Renal pelvis (tissue), 4 donors: ENCODE measurements around the gene CACNB4. TPM values are rescaled to one million over a fixed set of nuclear protein-coding genes. Genes with fewer than 3 reads are reported as not detected.
"Not testable (repeated sequence)": the region's sequence is repeated elsewhere in the genome, so short reads cannot be mapped to it uniquely, and the experiment has no call there.

Source experiments
- DNase-seq: peaks from one replicate; pipeline ENCODE4 v3.0.0-alpha.2; 2013
- polyA plus RNA-seq, 3 donors: library from polyadenylated mRNA; unstranded; fragments of 120-200 nt; gene quantifications; one replicate each; pipeline ENCODE4 v1.2.1, GENCODE V29; 2013; ENCODE audit not compliant: insufficient read length in 3 of 3

Gene CACNB4
- polyA plus RNA-seq, 3 donors = 9.5 to 14.4 (median 13.3) TPM

DNA sequence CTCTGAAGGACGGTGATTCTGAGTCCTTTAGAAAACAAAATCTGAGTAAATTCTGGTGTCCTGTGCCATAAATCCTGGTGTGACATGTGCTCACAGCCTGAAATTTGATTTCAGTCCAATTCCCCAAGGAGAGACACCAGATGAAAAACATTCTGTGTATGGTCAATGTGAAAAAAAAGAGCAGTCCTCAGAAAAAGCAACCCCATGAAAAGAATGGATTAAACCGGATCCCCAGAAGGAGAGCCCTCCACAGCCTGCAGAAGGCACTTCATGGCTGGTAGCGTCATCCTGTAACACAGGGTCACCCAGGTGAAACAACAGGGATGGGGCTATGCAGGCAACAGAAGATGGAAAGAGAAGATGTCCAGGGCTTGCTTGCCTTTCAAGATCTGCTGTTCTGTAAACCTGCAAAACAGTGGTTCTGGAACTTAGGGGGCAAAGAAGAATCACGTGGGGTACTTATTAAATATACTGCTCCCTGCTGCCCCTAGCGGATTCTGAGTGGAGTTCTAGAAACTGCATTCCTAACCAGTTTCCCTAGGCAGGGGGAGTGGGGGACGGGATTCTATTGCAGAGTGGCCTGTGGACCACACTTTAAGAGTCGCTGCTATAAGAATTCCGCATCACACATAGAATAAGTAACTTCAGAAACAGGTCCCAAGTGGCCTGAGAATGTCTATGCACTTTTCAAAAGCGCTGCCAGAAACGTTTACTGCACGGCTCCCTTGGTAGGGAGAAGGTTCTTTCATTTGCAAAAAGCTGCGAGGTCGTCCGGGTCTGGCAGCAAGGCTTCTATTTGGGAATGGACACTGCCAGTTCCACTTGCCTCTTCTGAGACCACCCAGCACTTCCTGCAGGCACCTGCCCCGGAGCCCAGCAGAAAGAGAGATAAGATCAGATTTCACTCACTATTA, 151.7 kb downstream of the CACNB4 start:
- DNase-seq = peak; percentile 56

DNA sequence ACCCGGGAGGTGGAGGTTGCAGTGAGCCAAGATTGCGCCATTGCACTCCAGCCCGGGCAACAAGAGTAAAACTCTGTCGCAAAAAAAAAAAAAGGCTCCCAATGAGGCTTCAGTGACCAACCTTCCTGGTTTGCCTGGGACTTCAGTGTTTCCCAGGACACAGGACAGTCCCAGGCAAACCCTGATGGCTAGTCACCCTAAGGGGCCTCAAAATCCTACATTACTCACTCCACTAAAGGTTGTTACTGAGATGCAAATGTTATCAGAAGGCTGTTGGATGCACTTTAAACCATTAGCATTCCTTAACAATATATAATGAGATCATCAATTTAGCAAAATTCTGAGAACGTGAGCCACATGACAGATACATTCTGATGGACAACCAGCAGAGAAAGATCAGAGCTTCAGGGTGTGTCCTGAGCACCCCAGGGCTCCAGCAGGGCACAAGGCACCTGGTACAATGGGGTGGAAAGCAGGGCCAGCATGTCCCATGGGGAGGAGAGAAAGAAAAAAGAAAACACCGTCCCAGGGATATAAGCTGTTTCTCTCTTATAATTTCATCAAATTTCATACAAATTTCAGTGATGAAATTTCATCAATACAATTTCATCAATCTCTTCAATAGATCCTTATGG, 152.5 kb downstream of the CACNB4 start:
- no peak for DNase-seq

DNA sequence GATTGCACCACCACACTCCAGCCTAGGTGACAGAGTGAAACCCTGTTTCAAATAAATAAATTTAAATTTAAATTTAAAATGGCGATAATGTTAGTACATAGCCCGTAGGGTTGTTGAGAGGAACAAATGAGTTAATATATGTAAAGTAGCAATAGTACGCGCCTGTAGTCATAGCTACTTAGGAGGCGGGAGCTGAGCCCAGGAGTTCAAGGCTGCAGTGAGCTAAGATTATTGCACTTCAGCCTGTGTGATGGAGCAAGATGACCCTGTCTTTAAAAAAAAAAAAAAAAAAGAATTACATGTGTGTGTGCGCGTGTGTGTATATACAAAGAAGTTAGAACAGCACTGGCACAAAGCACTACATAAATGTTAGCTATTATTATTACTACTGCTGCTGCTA, 153.2 kb downstream of the CACNB4 start:
- no peak for DNase-seq

DNA sequence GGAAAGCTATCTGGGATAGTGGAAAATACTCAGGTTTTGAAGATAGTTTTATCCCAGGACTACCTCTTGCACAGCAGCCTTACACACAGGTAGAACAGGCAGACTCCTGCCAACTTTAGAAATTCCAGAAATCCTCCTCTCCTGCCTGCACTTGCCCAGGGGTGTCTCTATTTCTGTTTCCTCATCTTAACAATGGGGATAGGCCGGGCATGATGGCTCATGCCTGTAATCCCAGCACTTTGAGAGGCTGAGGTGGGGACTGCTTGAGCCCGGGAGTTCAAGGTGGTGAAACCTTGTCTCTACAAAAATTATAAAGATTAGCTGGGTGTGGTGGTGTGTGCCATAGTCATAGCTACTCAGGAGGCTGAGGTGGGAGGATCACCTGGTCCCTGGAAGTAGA, 153.7 kb downstream of the CACNB4 start:
- no peak for DNase-seq

DNA sequence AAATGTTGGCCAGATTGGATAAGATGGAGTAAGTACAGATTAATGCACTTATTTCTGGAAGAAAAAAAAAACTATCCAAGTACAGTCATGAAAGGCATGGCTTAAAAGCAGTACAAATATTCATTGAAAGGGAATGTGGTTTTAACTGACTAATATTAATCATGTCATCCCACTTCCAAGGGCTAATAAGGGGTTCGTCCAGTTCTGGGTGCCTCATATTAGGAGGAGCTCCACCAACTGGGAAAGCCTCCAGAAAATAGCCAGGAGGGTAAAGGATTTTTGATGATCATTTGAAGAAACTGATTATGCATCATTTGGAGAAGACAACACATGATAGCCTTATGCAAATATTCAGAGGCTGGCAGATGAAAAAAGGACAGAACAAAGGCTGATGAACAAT, 155.4 kb downstream of the CACNB4 start:
- no peak for DNase-seq

DNA sequence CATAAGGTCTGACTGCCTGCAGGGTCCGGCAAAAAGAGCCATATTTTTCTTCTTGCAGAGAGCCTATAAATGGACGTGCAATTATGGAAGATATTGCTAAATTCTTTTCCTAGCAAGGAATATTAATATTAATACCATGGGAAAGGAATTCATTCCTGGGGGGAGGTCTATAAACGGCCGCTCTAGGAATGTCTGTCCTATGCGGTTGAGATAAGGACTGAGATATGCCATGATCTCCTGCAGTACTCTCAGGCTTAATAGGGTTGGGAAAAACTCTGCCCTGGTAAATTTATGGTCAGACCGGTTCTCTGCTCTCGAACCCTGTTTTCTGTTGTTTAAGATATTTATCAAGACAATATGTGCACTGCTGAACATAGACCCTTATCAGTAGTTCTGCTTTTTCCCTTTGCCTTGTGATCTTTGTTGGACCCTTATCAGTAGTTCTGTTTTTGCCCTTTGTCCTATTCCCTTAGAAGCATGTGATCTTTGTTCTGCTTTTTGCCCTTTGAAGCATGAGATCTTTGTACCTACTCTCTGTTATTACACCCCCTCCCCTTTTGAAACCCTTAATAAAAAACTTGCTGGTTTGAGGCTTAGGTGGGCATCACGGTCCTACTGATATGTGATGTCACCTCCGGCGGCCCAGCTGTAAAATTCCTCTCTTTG, 156.2 kb downstream of the CACNB4 start:
- not testable (repeated sequence) for DNase-seq

DNA sequence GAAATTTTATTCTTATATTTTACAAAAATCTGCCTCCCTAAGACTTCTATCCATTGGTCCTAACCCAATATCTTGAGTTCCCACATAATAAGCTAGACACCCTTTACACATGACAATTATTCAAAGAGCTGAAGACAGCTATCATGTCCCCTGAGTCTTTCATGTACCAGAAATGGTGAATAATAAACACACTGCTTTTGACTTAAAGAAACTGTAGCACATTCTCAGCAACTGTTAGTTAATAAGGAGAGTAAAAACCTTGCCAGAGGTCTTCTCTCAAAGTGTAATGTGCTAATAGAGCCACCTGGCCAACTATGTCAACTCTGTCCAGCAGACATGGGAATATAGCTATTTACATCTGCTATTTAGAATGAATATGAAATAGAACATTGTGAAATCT, 160.9 kb downstream of the CACNB4 start:
- DNase-seq = no peak

DNA sequence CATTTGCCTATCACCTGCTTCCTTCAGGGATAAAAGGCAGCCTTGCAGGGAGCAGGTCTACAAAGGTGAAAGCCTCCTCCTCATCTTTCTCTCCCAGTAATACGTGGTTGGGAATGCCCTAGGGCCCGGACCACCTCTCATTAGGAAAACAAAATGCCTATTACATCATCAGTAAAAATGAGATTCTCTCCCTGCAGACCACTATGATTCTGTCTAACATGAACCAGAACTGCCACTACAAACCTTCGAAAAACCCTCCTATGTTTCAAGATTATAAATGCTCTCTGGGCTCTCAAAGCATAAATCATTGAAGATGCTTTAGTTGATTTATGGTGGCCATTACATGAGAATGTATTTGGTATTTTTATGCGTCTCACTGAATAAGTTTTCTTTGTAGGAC, 162.2 kb downstream of the CACNB4 start:
- no peak for DNase-seq

DNA sequence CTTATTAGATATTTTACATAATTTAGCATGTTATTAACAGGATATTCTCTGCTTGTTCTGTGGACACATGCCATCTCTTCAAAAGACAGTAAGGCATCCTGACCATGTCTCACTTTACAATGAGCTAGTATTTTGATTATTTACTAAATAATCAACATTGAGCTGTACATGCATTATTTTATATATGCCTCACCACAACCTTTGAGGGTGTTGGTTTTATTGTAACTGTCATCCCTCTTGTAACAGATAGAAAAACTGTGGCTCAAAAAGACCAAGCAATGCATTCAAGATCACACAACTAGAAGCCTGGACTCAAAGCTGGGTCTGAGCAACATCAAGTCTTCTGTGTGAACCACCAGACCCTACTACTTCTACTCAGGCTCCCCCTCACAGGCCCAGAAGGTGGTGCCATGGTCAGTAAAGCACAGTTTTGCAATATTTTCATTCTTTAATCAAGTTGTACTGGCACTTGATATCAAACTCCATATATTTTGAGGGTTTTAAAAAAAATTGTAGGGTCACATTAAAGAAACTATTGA, 165.5 kb downstream of the CACNB4 start:
- no peak for DNase-seq

DNA sequence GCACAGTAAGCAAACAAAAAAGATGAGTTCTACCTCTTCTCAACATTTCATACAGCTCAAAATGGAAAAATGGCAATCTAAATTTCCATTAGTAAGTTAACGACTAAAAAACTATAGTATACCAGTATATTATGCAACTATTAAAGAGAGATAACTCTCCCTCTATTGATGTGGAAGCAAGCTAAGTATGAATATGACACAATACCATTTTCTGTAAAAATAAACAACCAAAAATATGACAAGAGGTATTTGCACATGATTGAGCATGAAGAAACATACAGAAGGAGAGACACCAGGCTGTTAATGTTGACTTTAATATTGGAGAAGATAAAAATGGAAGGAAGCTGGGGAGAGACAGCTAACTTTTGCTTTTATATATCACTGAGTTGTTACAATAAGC, 167.1 kb downstream of the CACNB4 start:
- DNase-seq = no peak

DNA sequence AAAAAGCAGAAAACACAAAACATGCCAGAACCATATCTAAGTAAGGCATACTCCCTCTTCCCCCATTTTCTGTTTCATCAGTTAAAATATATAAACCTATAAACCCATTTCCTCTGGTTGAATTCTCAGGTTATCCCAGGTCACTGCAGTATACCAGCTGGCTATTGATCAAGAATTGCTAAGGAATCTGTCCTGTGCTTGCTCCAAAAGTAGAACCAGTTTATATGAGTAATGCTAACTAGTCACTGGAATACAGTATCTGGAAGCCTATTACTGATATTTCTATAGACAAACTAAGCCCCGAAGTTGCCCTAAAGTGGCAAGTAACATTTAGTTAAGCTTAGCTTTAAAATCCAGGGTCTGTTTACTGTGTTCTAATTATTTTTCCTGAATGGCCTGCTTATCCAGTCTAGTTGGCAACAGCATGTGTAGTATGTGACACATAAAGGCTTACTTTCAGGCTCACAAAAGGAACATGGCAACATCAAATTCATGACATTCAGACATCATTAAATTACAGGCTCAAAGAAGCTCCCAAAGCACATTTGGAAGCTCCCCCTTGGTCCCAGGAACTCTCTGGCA, 167.7 kb downstream of the CACNB4 start:
- no peak for DNase-seq

DNA sequence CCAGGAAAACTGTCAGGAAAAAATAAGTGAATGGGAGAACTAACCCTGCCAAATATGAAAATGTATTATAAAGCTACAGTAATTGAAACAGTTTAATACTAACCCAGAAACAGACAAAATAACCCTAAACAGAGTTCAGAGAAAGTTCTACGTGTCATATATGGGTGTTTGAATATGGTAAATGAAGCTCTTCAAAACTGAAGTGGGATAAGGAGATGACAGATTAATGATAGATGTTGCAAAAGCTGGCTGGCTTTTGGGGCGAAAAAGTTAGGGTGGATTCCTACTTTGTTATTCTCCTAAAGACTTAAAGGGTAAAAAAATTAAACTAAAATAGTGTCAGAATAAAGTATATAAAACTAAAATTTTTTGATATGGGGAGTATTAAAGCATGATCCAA, 168.8 kb downstream of the CACNB4 start:
- no peak for DNase-seq

DNA sequence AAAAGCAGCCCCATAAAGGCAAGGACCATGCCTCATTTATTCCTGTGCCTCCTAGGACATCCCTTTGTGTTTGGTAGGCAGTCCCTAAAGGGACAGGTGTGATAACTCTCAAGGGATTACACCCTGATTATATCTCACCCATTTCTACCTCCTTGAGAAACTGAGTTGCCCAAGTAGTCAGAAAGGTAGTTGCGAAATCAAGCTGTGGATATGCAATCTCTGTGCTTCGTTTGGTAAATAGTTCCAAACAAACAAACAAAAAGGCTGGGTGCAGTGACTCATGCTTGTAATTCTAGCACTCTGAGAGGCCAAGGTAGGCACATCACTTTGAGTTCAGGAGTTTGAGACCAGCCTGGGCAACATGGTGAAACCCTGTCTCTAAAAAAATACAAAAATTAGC, 170.5 kb downstream of the CACNB4 start:
- DNase-seq = no peak

DNA sequence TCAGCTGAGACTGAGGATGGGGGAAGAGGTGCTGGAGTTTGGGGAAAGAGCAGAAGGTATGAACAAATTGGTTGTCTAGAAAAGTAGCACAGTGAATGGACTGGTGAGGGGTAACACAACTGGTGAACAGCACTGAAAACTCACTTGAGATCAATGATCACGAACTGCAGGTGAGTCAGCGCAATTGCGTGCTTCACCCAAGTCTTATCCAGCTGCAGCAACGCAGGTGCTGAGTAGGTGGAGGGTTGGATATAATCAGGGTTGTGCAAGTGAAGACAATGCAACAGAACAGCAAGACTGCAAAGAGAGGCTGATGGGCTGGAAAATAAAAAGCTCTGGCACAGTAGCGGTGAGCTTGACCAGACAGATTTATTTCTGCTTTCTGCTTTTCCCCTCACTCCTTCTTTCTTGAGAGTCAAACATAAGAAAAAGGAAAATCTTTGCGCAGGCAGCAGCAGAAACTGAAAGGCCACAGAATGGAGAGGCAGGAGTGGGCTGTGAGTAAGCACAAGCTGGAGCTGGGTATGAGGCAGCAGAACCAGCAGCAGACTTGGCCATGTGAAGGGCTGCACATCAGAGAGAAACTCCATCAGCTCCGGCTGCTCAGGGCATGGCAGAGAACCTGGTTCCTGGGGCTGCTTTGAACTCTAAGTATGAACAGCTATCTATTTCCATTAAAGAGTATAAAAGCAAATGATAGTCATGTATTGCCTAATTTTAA, 171.2 kb downstream of the CACNB4 start:
- no peak for DNase-seq

DNA sequence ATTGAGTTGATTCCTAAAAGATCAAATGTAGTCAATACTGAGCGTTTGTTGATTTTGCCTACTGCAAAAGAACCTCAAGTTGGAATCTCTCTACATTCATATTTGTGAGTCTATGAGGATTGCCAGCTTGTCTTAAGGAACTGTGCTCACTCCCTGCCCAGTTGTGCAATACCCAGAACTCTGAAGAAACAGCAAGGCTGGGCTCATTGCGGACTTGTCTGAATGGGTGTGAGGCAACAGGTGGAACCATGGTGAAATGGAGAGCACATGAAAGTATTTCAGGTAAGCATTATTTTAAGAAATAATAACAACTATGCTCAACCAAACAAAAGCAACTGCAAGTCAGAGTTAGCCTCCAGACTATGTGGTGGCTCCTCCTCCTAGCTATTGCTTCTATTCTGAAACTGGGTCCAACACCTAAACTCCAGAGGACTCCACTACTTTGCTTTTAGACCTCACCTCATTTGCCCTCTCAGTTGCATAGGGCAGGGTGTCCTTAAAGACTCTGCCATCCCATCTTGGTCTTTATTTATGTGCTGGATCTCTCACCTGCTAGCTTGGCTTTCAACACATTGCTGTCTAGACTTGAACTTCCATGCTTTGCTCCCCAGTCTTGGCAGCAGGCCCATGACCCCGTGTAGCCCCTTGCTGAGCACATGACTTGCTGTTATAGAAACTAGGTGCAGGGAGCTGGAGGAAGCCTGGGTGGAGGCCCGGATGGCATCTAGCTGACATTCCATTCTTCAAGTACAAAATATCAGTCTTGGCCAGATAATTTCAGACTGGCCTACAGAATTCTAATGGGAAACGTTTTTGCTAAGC, 175.8 kb downstream of the CACNB4 start:
- peak; percentile 33 for DNase-seq

DNA sequence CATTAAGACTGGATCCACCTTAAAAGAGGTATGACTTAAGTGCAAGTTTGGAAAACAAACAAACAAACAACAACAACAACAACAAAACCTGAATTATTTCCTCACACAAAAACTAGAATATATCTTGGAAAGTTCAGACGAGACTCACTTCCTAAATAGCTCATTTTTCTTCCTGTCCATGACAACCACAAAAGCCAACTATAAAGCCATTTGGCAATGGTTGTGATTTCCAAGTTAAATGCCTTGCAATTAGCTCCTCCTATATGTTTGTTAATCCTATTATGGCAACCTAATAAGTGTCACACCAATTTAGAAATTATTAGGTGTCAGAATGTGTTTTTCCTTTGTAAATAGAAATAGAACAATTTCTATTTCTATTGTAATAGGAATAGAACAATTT, 179.1 kb downstream of the CACNB4 start:
- no peak for DNase-seq

DNA sequence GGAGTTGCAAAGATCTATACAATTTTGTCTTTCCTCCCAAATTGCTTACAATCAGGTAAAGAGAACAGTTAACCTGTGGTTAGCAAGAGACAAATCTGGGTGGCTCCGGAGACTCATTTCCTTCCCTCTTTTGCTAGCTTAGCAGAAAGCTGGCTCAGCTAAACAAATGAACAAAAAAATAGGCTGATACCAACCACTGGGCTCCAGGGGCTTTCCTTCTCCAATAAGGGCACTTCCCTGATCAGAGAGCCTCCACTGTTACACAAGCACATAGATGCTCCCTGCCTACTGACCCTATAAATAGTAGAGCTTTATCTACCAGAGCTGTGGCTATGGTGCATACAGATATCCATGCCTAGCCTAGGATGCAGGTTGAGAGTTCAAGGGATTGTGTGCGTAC, 180.5 kb downstream of the CACNB4 start:
- no peak for DNase-seq

DNA sequence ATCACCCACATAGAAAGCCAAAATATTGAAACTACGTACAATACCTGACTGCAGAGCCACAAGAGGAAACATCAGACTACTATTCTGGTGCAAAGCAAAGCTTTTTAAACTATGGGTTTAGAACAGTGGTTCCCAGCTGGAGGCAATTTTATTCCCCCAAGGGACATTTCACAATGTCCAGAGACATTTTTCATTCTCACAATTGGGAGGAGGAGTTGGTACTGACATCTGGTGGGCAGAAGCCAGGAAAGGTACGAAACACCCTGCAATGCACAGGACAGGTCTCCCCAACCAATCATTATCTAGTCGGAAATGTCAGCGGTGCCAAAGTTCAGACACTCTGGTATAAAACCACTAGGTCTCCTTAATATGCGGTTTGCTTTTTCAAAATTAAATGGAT, 182.2 kb downstream of the CACNB4 start:
- DNase-seq = no peak

DNA sequence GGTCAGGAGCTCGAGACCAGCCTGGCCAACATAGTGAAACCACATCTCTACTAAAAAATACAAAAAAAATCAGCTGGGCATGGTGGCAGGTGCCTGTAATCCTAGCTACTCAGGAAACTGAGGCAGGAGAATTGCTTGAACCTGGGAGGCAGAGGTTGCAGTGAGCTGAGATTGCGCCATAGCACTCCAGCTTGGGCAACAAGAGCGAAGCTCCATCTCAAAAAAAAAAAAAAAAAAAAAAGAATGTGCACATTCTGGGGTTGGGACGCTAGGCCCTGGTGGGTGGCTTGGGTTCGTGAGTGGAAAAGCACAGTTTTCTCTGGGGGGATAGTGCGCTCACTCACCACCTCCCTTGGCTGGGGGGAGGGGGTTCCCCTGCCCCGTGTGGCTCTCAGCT, 183.2 kb downstream of the CACNB4 start:
- not testable (repeated sequence) for DNase-seq

DNA sequence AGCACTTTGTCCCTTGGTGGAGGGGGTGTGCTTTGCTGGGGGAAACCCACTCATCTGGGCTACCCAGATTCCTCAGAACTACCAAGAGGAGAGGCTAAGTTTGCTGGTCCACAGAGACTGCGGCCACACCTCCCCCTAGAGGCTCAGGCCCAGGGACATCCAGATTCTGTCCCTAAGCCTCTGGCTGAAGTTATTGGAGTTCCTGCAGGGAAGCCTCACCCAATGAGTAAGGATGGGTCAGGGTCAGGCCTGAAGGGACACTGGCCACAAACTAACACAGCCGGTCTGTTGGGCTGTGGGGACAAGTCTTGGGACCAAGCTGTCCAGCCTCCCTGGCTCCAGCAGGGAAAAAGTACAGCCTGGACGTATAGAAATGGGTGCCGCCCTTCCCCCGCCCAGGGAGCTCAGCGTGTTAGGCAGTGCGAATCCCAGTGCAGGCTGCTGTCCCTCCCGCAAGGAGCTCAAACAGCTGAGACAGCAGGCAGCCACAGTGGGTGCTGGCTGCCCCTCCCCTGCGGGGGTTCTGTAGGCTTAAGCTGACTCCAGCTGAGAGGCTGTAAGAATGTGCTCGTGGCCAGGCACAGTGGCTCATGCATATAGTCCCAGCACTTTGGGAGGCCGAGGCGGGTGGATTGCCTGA, 183.7 kb downstream of the CACNB4 start:
- no peak for DNase-seq
